HepG2 (cell line): Measurements from ENCODE around the gene RAPGEF2. TPM values are rescaled to one million over a fixed set of nuclear protein-coding genes. Genes with fewer than 3 reads are reported as not detected.

Source experiments
- ATAC-seq: fragments of 200-7000 bp; cut with Tn5 transposase; 3 replicates; pipeline ENCODE4 v1.9.1; 2020; ENCODE audit warnings: mild to moderate bottlenecking, moderate library complexity
- BruUV-seq: library from RNA; stranded (reverse); fragments of 400-500 nt; replicated peaks from 2 replicates; lab custom pipeline; 2021; lab: Mats Ljungman, UMichigan
- CTCF ChIA-PET: fragments of 300-600 bp; formaldehyde crosslinking; extraction: SDS; loops from one replicate; lab custom pipeline; 2021; ENCODE audit warnings: low total read pairs, inconsistent platforms, low intra/inter-chr PET ratio; lab: Yijun Ruan, JAX
- POLR2A ChIA-PET: fragments of 350-600 bp; sonication (Branson Sonifier 250); formaldehyde crosslinking; loops from one replicate; lab custom pipeline; 2020; ENCODE audit warnings: antibody characterized with exemption, inconsistent platforms; lab: Yijun Ruan, JAX
- DNase-seq: peaks from one replicate; pipeline ENCODE4 v3.0.0-alpha.2; 2015; ENCODE audit warnings: low spot score
- FAIRE-seq: peaks from 3 replicates; lab custom pipeline; 2011; peaks lifted over from hg19 to GRCh38; lab: Jason Lieb, UNC
- H2AFZ ChIP-seq: one replicate; pipeline ENCODE4 v1.6.1; 2011; ENCODE audit warnings: low read length, inconsistent platforms
- H3K27ac ChIP-seq: fragments of 300-600 bp; 3 replicates; pipeline ENCODE4 v1.8.0; 2011; ENCODE audit warnings: mixed run types, mild to moderate bottlenecking, mixed read lengths, low read length, inconsistent platforms; ENCODE audit not compliant: insufficient read depth; ENCODE audit errors: extremely low read length
- H3K27me3 ChIP-seq, 2 experiments: fragments of 200-600 bp in 1 of 2; 2 replicates in 1 of 2; 3 replicates in 1 of 2; pipeline versions ENCODE4 v1.6.0 to v1.8.0; 2011; ENCODE audit warnings: low read length in 2 of 2, mild to moderate bottlenecking in 2 of 2, moderate library complexity in 2 of 2, inconsistent platforms in 1 of 2; ENCODE audit not compliant: insufficient read depth in 2 of 2, control insufficient read depth in 1 of 2
- H3K36me3 ChIP-seq, 2 experiments: fragments of 200-600 bp in 1 of 2; replicated peaks in 1 of 2; 2 replicates in 1 of 2; 3 replicates in 1 of 2; pipeline versions ENCODE4 v1.5.1 to v1.8.0; 2011; ENCODE audit warnings: low read length in 2 of 2, inconsistent platforms in 1 of 2; ENCODE audit not compliant: insufficient read depth in 2 of 2, control insufficient read depth in 1 of 2
- H3K4me1 ChIP-seq: 2 replicates; pipeline ENCODE4 v1.5.1; 2012; ENCODE audit warnings: low read length, inconsistent platforms; ENCODE audit not compliant: insufficient read depth
- H3K4me2 ChIP-seq: 2 replicates; pipeline ENCODE4 v1.6.0; 2011; ENCODE audit warnings: low read depth, low read length, inconsistent platforms
- H3K4me3 ChIP-seq, 3 experiments: fragments of 200-600 bp in 1 of 3; sonication (generic), shearing (Covaris generic) in 1 of 3; replicated peaks in 1 of 3; 2 replicates each; pipeline ENCODE4 v1.5.1; 2011 to 2016; ENCODE audit warnings: low read length in 3 of 3, inconsistent platforms in 2 of 3, low read depth in 2 of 3, mild to moderate bottlenecking in 2 of 3, control low read depth in 1 of 3, mixed read lengths in 1 of 3; ENCODE audit not compliant: insufficient read depth in 1 of 3
- H3K79me2 ChIP-seq: one replicate; pipeline ENCODE4 v1.6.1; 2011; ENCODE audit warnings: low read length, inconsistent platforms; ENCODE audit not compliant: insufficient read depth
- H3K9ac ChIP-seq: 2 replicates; pipeline ENCODE4 v1.6.0; 2011; ENCODE audit warnings: mild to moderate bottlenecking, low read depth, low read length, inconsistent platforms; ENCODE audit not compliant: insufficient read depth
- H3K9me3 ChIP-seq: 2 replicates; pipeline ENCODE4 v1.5.1; 2012; ENCODE audit warnings: mild to moderate bottlenecking, low read length
- H4K20me1 ChIP-seq: 2 replicates; pipeline ENCODE4 v1.6.0; 2011; ENCODE audit warnings: inconsistent platforms, mild to moderate bottlenecking, low read length, moderate library complexity; ENCODE audit not compliant: insufficient read depth
- ARNTL ChIP-seq: sonication (generic); formaldehyde crosslinking; IDR thresholded peaks from 2 replicates; pipeline ENCODE4 v1.4.0; 2020; ENCODE audit warnings: mild to moderate bottlenecking, missing genetic modification reagents
- BCL6 ChIP-seq: IDR thresholded peaks from 2 replicates; pipeline ENCODE4 v1.6.1; 2016; ENCODE audit warnings: missing genetic modification reagents, missing compliant biosample characterization
- ETV5 ChIP-seq: IDR thresholded peaks from 2 replicates; pipeline ENCODE4 v1.6.1; 2018; ENCODE audit warnings: missing biosample characterization, missing genetic modification reagents, inconsistent platforms, borderline replicate concordance
- ETV6 ChIP-seq: sonication (generic); formaldehyde crosslinking; conservative IDR thresholded peaks from 2 replicates; pipeline ENCODE4 v1.4.0; 2020; ENCODE audit warnings: missing genetic modification reagents
- IKZF4 ChIP-seq: sonication (generic); formaldehyde crosslinking; IDR thresholded peaks from 2 replicates; pipeline ENCODE4 v1.5.1; 2020; ENCODE audit warnings: borderline replicate concordance, mild to moderate bottlenecking, low read depth, missing genetic modification reagents; ENCODE audit errors: not compliant biosample characterization
- REPIN1 ChIP-seq: sonication (generic); formaldehyde crosslinking; IDR thresholded peaks from 2 replicates; pipeline ENCODE4 v1.8.0; 2022; ENCODE audit warnings: missing genetic modification reagents, low read depth, mild to moderate bottlenecking, borderline replicate concordance
- SMAD1 ChIP-seq: sonication (generic); formaldehyde crosslinking; IDR thresholded peaks from 2 replicates; pipeline ENCODE4 v1.4.0; 2020; ENCODE audit warnings: missing genetic modification reagents, low read depth, mild to moderate bottlenecking, borderline replicate concordance
- SMC3 ChIP-seq: IDR thresholded peaks from 2 replicates; pipeline ENCODE4 v1.6.1; 2011; ENCODE audit warnings: low read length, improper control_type of control experiment
- SRSF4 ChIP-seq: fragments of 200-400 bp; formaldehyde crosslinking; IDR thresholded peaks from one replicate; pipeline ENCODE4 v1.6.1; 2018; ENCODE audit warnings: mild to moderate bottlenecking, low read depth, low read length, moderate library complexity; ENCODE audit not compliant: poor library complexity, severe bottlenecking
- ZBED4 ChIP-seq: sonication (generic); formaldehyde crosslinking; IDR thresholded peaks from 2 replicates; pipeline ENCODE4 v1.4.0; 2020; ENCODE audit warnings: missing genetic modification reagents, borderline replicate concordance
- ZNF317 ChIP-seq: sonication (generic); formaldehyde crosslinking; IDR thresholded peaks from 2 replicates; pipeline ENCODE4 v1.5.0; 2020; ENCODE audit warnings: mild to moderate bottlenecking, missing genetic modification reagents
- ZNF329 ChIP-seq: sonication (generic); formaldehyde crosslinking; IDR thresholded peaks from 2 replicates; pipeline ENCODE4 v1.9.0; 2021; ENCODE audit warnings: low read depth, mild to moderate bottlenecking, missing genetic modification reagents
- ZNF343 ChIP-seq: sonication (generic); formaldehyde crosslinking; IDR thresholded peaks from 2 replicates; pipeline ENCODE4 v1.4.0; 2020; ENCODE audit warnings: mild to moderate bottlenecking, missing genetic modification reagents
- ZNF564 ChIP-seq: sonication (generic); formaldehyde crosslinking; IDR thresholded peaks from 2 replicates; pipeline ENCODE4 v1.8.1; 2023; ENCODE audit warnings: mild to moderate bottlenecking, missing genetic modification reagents
- ZNF749 ChIP-seq: sonication (generic); formaldehyde crosslinking; IDR thresholded peaks from 2 replicates; pipeline ENCODE4 v1.8.0; 2022; ENCODE audit warnings: mild to moderate bottlenecking, missing genetic modification reagents, moderate library complexity, borderline replicate concordance
- ZSCAN5A ChIP-seq: sonication (generic); formaldehyde crosslinking; IDR thresholded peaks from 2 replicates; pipeline ENCODE4 v1.8.0; 2022; ENCODE audit warnings: mild to moderate bottlenecking, missing genetic modification reagents, borderline replicate concordance
- WGBS: methylation state at CpG from one replicate; pipeline ENCODE4 v1.1.6; 2017; ENCODE audit warnings: low lambda C conversion rate; 5-methylcytosine and 5-hydroxymethylcytosine counted together
- in situ Hi-C: cut with HindIII; loops from 2 replicates; pipeline ENCODE4 v1.10.0; 2017; ENCODE audit warnings: low pct_unique_long_range_greater_than_20kb; ENCODE audit not compliant: extremely low pct_ligation_motif_present
- intact Hi-C: fragments of 100-400 bp; cut with micrococcal nuclease; formaldehyde crosslinking; loops from one replicate; pipeline ENCODE4 v1.10.0; 2022; ENCODE audit not compliant: unreplicated experiment
- polyA plus RNA-seq, 8 experiments: library from polyadenylated mRNA; depleted of rRNA in 3 of 8; stranded (reverse) in 7 of 8; unstranded in 1 of 8; fragments of >200 nt; fragmentation: Illumina TruSeq in 4 of 8; extraction: Trizol in 4 of 8; gene quantifications; 2 replicates each; pipeline versions ENCODE4 v1.2.1 to v1.2.3, GENCODE V29; 2011 to 2016; ENCODE audit warnings: low read depth in 4 of 8, missing spikeins in 1 of 8, mixed read lengths in 1 of 8; ENCODE audit not compliant: insufficient read depth in 1 of 8
- total RNA-seq, 5 experiments: library from RNA; depleted of rRNA; stranded (reverse); fragments of >200 nt; fragmentation: Illumina TruSeq; extraction: Trizol; gene quantifications; 2 replicates each; pipeline ENCODE4 v1.2.3, GENCODE V29; 2016; ENCODE audit warnings: low read depth in 1 of 5

The RAPGEF2 gene
- total and polyA plus RNA-seq, 2 of the 13 experiments (the other 11 are each of a cell fraction or from before 2014, with no cell fraction given) = 19.2 to 23.0 TPM

- TF ChIP-seq ZNF564 (CRISPR knock-in tag) (no peak), IKZF4 (CRISPR knock-in tag) (no peak), REPIN1 (CRISPR knock-in tag) (no peak), BCL6 (CRISPR knock-in tag) (no peak), ZBED4 (CRISPR knock-in tag) (no peak)
Measured at GRCh38 chr4:159352609-159353008, 249.7 kb downstream of the RAPGEF2 start (continued).

- BruUV-seq = no TSS peak
- Histone ChIP-seq H3K4me3 (no peak overlapping the region), H4K20me1 (no peaks in the 10 kb centered on the region), H2AFZ (no peak overlapping the region), H3K27me3 (no peaks in the 10 kb centered on the region), H3K36me3 (peaks cover 17 to 48% of the 10 kb centered on the region in 2 experiments), H3K9ac (no peak overlapping the region), H3K4me2 (no peak overlapping the region), H3K27ac (no peak overlapping the region), H3K79me2 (no peaks in the 10 kb centered on the region), H3K9me3 (no peaks in the 10 kb centered on the region), H3K4me1 (no peaks in the 10 kb centered on the region)
- DNase-seq (no peak), FAIRE-seq (no peak), ATAC-seq (no peak)
- 95% methylated on average over 15 of the region's 15 CpGs for WGBS
- POLR2A ChIA-PET = no interaction called here
- intact Hi-C loops (no loop called here), in situ Hi-C loops (no loop called here)
- CTCF ChIA-PET = no interaction called here
- TF ChIP-seq SMC3 (no peak), ZNF317 (CRISPR knock-in tag) (no peak), SMAD1 (CRISPR knock-in tag) (no peak), ZNF749 (CRISPR knock-in tag) (no peak), SRSF4 (no peak), ZNF329 (CRISPR knock-in tag) (no peak), ETV5 (CRISPR knock-in tag) (no peak), ZNF343 (no peak), ARNTL (CRISPR knock-in tag) (no peak), ETV6 (no peak), ZSCAN5A (CRISPR knock-in tag) (no peak)
Measured at GRCh38 chr4:159353422-159354116, 250.7 kb downstream of the RAPGEF2 start.
